A375 (cell line): ENCODE results near the gene OR2G2. TPM values are rescaled to one million over a fixed set of nuclear protein-coding genes. Genes with fewer than 3 reads are reported as not detected.

Experiments used
- small RNA-seq: library from RNA; depleted of rRNA; stranded (forward); fragments of <200 nt; gene quantifications from one replicate; pipeline ENCODE3, GENCODE V24; 2014
- total RNA-seq: library from RNA; depleted of rRNA; stranded (reverse); fragments of >200 nt; shearing (Covaris generic); gene quantifications from 2 replicates; pipeline ENCODE4 v1.2.3, GENCODE V29; 2014; rRNA removed

OR2G2 gene
- not detected in 2 replicates for total RNA-seq

DNA sequence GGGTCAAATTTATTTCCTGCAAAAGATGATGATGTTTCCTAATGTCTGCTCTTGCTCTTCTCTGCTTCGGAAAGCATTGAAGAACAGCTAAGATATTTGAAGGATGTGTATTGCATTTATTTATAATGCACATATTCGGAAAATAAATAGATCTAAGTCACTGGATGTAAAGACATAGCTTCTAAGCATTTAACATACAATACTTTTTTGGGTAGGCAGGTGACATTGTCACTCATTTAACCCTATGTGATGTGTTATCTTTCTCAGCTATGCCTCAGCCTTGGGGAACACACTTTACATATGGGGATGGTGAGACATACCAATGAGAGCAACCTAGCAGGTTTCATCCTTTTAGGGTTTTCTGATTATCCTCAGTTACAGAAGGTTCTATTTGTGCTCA is at the start of gene OR2G2:
TSS of gene OR2G2 (plus strand) at position 301 of the 400 bp plus-strand sequence. CDS start at position 301, 0 bp downstream.

DNA sequence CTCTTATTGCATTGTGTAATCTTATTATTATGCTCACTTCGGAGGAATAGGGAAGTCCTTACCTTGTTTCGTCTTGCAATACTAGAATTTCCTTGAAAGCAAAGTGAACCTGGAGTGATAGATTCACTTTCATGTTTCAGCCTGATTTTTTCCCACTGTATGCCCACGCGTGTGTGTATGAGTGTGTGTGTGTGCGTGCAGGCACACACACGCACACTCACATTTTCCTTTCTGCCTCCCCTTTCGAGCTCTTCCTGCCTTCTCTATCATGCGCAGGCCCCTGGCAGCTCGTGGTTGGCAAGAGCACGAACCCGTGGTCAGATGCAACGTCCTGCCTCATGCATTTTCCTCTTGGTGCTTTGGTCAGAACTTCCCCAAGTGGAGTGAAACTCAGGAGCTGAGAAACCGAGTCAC is 39.4 kb upstream of the OR2G2 start, which contains the start of gene GCSAML:
TSS of gene GCSAML (plus strand) at position 366 of the 414 bp plus-strand sequence. CDS start 58 bp downstream, outside the sequence.

GRCh38 chr1:247605286-247605685 is 17.1 kb downstream of the OR2G2 start, which contains the start of gene OR2G3:
Gene OR2G3, plus strand, starts transcription at chr1:247605586. Its CDS starts 0 bp downstream, at chr1:247605586.

Small RNAs within 50 kb of the gene (small RNA-seq; reads per million reads assigned to genes)
- not detected for gene RF00026

Other genes with a start within 250 kb of the OR2G2 start
- gene NLRP3, start 172.2 kb upstream of the OR2G2 start, total RNA-seq = 0.53 and 2.0 TPM in 2 replicates
- not detected in 2 replicates for gene OR2B11, start 130.3 kb upstream of the OR2G2 start, total RNA-seq
- gene OR2C3, start 51.9 kb upstream of the OR2G2 start, total RNA-seq = not detected in 2 replicates
- not detected in 2 replicates for gene GCSAML, start 39.2 kb upstream of the OR2G2 start, total RNA-seq
- gene OR2G3, start 17.2 kb downstream of the OR2G2 start, total RNA-seq = not detected in 2 replicates
- not detected in 2 replicates for gene OR13G1, start 91.4 kb downstream of the OR2G2 start, total RNA-seq
- not detected in 2 replicates for gene OR6F1, start 128.3 kb downstream of the OR2G2 start, total RNA-seq
- not detected in 2 replicates for gene OR14K1, start 150.3 kb downstream of the OR2G2 start, total RNA-seq
- not detected in 2 replicates for gene OR14A2, start 159.8 kb downstream of the OR2G2 start, total RNA-seq
- not detected in 2 replicates for gene OR1C1, start 172.2 kb downstream of the OR2G2 start, total RNA-seq
- gene OR14A16, start 235.8 kb downstream of the OR2G2 start, total RNA-seq = not detected in 2 replicates